Measurements from ENCODE around the gene SLC27A5.
A peak's percentile ranks its signal among the peaks of the same experiment; 100 is the strongest.

The SLC27A5 gene

GRCh38 chr19:58555920-58556621 is 44.3 kb upstream of the SLC27A5 start:
- Histone ChIP-seq H3K9me3 (ENCODE audit: control insufficient read depth, low read length) (no peaks in the 10 kb centered on the region), H3K4me3 (ENCODE audit: extremely low read depth, insufficient read depth, low read length, poor library complexity, severe bottlenecking) (no peak overlapping the region), H3K27ac (ENCODE audit: low read depth, low read length, severe bottlenecking) (no peak overlapping the region), H3K36me3 (ENCODE audit: control insufficient read depth, insufficient read depth, low read length) (peaks cover 45% of the 10 kb centered on the region), H3K4me1 (ENCODE audit: control insufficient read depth, insufficient read depth, low read length, poor library complexity, severe bottlenecking) (peaks cover 21% of the 10 kb centered on the region)
- WGBS, 2 experiments (ENCODE audit: insufficient coverage in 2 of 2) = 94 to 98% methylated on average over 8 to 9 of the region's 16 CpGs

GRCh38 chr19:58555369-58555885 is 43.6 kb upstream of the SLC27A5 start:
- Histone ChIP-seq H3K9me3 (ENCODE audit: control insufficient read depth, low read length) (no peaks in the 10 kb centered on the region), H3K36me3 (ENCODE audit: control insufficient read depth, insufficient read depth, low read length) (peaks cover 52% of the 10 kb centered on the region), H3K4me3 (ENCODE audit: extremely low read depth, insufficient read depth, low read length, poor library complexity, severe bottlenecking) (peak overlapping the region; percentile 62), H3K27ac (ENCODE audit: low read depth, low read length, severe bottlenecking) (peak overlapping the region; percentile 92), H3K4me1 (ENCODE audit: control insufficient read depth, insufficient read depth, low read length, poor library complexity, severe bottlenecking) (peaks cover 21% of the 10 kb centered on the region)
- WGBS, 2 experiments (ENCODE audit: insufficient coverage in 2 of 2) = 64 to 79% methylated on average over 2 to 3 of the region's 4 CpGs

GRCh38 chr19:58554494-58555368 is 42.9 kb upstream of the SLC27A5 start, which contains the start of gene CHMP2A:
Gene CHMP2A (minus strand): TSS chr19:58555105. CDS start chr19:58554212, 893 bp downstream.
- peaks cover 21% of the 10 kb centered on the region for H3K4me1 ChIP-seq (ENCODE audit: control insufficient read depth, insufficient read depth, low read length, poor library complexity, severe bottlenecking)
- WGBS, 2 experiments (ENCODE audit: insufficient coverage in 2 of 2) = 2 to 4% methylated on average over 59 to 64 of the region's 69 CpGs

GRCh38 chr19:58553799-58554493 is 42.2 kb upstream of the SLC27A5 start:
- WGBS, 2 experiments (ENCODE audit: insufficient coverage in 2 of 2) = 84% methylated on average over 18 of the region's 18 CpGs
- H3K4me1 ChIP-seq (ENCODE audit: control insufficient read depth, insufficient read depth, low read length, poor library complexity, severe bottlenecking) = peaks cover 21% of the 10 kb centered on the region
- H3K36me3 ChIP-seq (ENCODE audit: control insufficient read depth, insufficient read depth, low read length) = peaks cover 66% of the 10 kb centered on the region
- H3K27ac ChIP-seq (ENCODE audit: low read depth, low read length, severe bottlenecking) = peak overlapping the region; percentile 92
- no peaks in the 10 kb centered on the region for H3K9me3 ChIP-seq (ENCODE audit: control insufficient read depth, low read length)
- peak overlapping the region; percentile 62 for H3K4me3 ChIP-seq (ENCODE audit: extremely low read depth, insufficient read depth, low read length, poor library complexity, severe bottlenecking)

More at GRCh38 chr19:58554494-58555368, 42.9 kb upstream of the SLC27A5 start, which contains the start of gene CHMP2A:
- peak within 1 kb of the TSS; percentile 62 for H3K4me3 ChIP-seq (ENCODE audit: extremely low read depth, insufficient read depth, low read length, poor library complexity, severe bottlenecking)
- H3K27ac ChIP-seq (ENCODE audit: low read depth, low read length, severe bottlenecking) = peak within 1 kb of the TSS; percentile 92
- H3K36me3 ChIP-seq (ENCODE audit: control insufficient read depth, insufficient read depth, low read length) = peaks cover 59% of the 10 kb centered on the region
- no peaks in the 10 kb centered on the region for H3K9me3 ChIP-seq (ENCODE audit: control insufficient read depth, low read length)

GRCh38 chr19:58552655-58553054 is 40.9 kb upstream of the SLC27A5 start:
- 94 to 100% methylated on average over 1 to 2 of the region's 2 CpGs for WGBS, 2 experiments (ENCODE audit: insufficient coverage in 2 of 2)

GRCh38 chr19:58551577-58552471 is 40.0 kb upstream of the SLC27A5 start:
- Histone ChIP-seq H3K36me3 (ENCODE audit: control insufficient read depth, insufficient read depth, low read length) (peaks cover 85% of the 10 kb centered on the region), H3K4me1 (ENCODE audit: control insufficient read depth, insufficient read depth, low read length, poor library complexity, severe bottlenecking) (peaks cover 21% of the 10 kb centered on the region), H3K9me3 (ENCODE audit: control insufficient read depth, low read length) (no peaks in the 10 kb centered on the region), H3K4me3 (ENCODE audit: extremely low read depth, insufficient read depth, low read length, poor library complexity, severe bottlenecking) (no peak overlapping the region), H3K27ac (ENCODE audit: low read depth, low read length, severe bottlenecking) (no peak overlapping the region)
- 97 to 98% methylated on average over 12 to 13 of the region's 18 CpGs for WGBS, 2 experiments (ENCODE audit: insufficient coverage in 2 of 2)

More at GRCh38 chr19:58552655-58553054, 40.9 kb upstream of the SLC27A5 start:
- Histone ChIP-seq H3K36me3 (ENCODE audit: control insufficient read depth, insufficient read depth, low read length) (peaks cover 79% of the 10 kb centered on the region), H3K4me1 (ENCODE audit: control insufficient read depth, insufficient read depth, low read length, poor library complexity, severe bottlenecking) (peaks cover 21% of the 10 kb centered on the region), H3K9me3 (ENCODE audit: control insufficient read depth, low read length) (no peaks in the 10 kb centered on the region), H3K27ac (ENCODE audit: low read depth, low read length, severe bottlenecking) (no peak overlapping the region), H3K4me3 (ENCODE audit: extremely low read depth, insufficient read depth, low read length, poor library complexity, severe bottlenecking) (no peak overlapping the region)

GRCh38 chr19:58551123-58551497 is 39.3 kb upstream of the SLC27A5 start:
- H3K27ac ChIP-seq (ENCODE audit: low read depth, low read length, severe bottlenecking) = no peak overlapping the region
- 100% methylated on average over 1 of the region's 1 CpG; no CpG with 5 or more reads in 1 of the 2 experiments for WGBS, 2 experiments (ENCODE audit: insufficient coverage in 2 of 2)
- H3K4me1 ChIP-seq (ENCODE audit: control insufficient read depth, insufficient read depth, low read length, poor library complexity, severe bottlenecking) = peaks cover 23% of the 10 kb centered on the region
- H3K4me3 ChIP-seq (ENCODE audit: extremely low read depth, insufficient read depth, low read length, poor library complexity, severe bottlenecking) = no peak overlapping the region
- peaks cover 85% of the 10 kb centered on the region for H3K36me3 ChIP-seq (ENCODE audit: control insufficient read depth, insufficient read depth, low read length)
- no peaks in the 10 kb centered on the region for H3K9me3 ChIP-seq (ENCODE audit: control insufficient read depth, low read length)

GRCh38 chr19:58550362-58551122 is 38.8 kb upstream of the SLC27A5 start:
- peaks cover 85% of the 10 kb centered on the region for H3K36me3 ChIP-seq (ENCODE audit: control insufficient read depth, insufficient read depth, low read length)
- no peaks in the 10 kb centered on the region for H3K9me3 ChIP-seq (ENCODE audit: control insufficient read depth, low read length)
- H3K27ac ChIP-seq (ENCODE audit: low read depth, low read length, severe bottlenecking) = no peak overlapping the region
- peaks cover 22% of the 10 kb centered on the region for H3K4me1 ChIP-seq (ENCODE audit: control insufficient read depth, insufficient read depth, low read length, poor library complexity, severe bottlenecking)
- 98% methylated on average over 11 of the region's 13 CpGs for WGBS, 2 experiments (ENCODE audit: insufficient coverage in 2 of 2)
- no peak overlapping the region for H3K4me3 ChIP-seq (ENCODE audit: extremely low read depth, insufficient read depth, low read length, poor library complexity, severe bottlenecking)

GRCh38 chr19:58549664-58550361 is 38.0 kb upstream of the SLC27A5 start:
- 95 to 98% methylated on average over 6 to 7 of the region's 11 CpGs for WGBS, 2 experiments (ENCODE audit: insufficient coverage in 2 of 2)
- Histone ChIP-seq H3K36me3 (ENCODE audit: control insufficient read depth, insufficient read depth, low read length) (peaks cover 85% of the 10 kb centered on the region), H3K4me3 (ENCODE audit: extremely low read depth, insufficient read depth, low read length, poor library complexity, severe bottlenecking) (no peak overlapping the region), H3K4me1 (ENCODE audit: control insufficient read depth, insufficient read depth, low read length, poor library complexity, severe bottlenecking) (peaks cover 17% of the 10 kb centered on the region), H3K27ac (ENCODE audit: low read depth, low read length, severe bottlenecking) (no peak overlapping the region), H3K9me3 (ENCODE audit: control insufficient read depth, low read length) (no peaks in the 10 kb centered on the region)

All from mesodermal cell (in vitro differentiated cells).